B cell (primary cell): ENCODE data around the gene POLR3GL. TPM values are rescaled to one million over a fixed set of nuclear protein-coding genes. Genes with fewer than 3 reads are reported as not detected.

ENCODE experiments used
- ATAC-seq: fragments of 200-7000 bp; cut with Tn5 transposase; one replicate; pipeline ENCODE4 v1.10.0; 2021; ENCODE audit warnings: low read depth, mild to moderate bottlenecking, moderate number of reproducible peaks, moderate library complexity
- CTCF ChIA-PET: fragments of 350-600 bp; sonication (Branson Sonifier 250); formaldehyde crosslinking; loops from one replicate; lab custom pipeline; 2021; ENCODE audit warnings: antibody characterized with exemption, inconsistent platforms; lab: Charles Lee
- POLR2A ChIA-PET: fragments of 350-600 bp; sonication (Branson Sonifier 250); formaldehyde crosslinking; loops from one replicate; lab custom pipeline; 2021; ENCODE audit warnings: antibody characterized with exemption; lab: Charles Lee
- DNase-seq: peaks from one replicate; pipeline ENCODE4 v3.0.0; 2013
- H2AFZ ChIP-seq: 2 replicates; pipeline ENCODE4 v1.6.1; 2012; ENCODE audit warnings: mild to moderate bottlenecking, low read depth, low read length; ENCODE audit not compliant: insufficient read depth, poor library complexity, severe bottlenecking
- H3K27ac ChIP-seq, 2 donors: 1 replicate in 1 of 2; 2 replicates in 1 of 2; pipeline ENCODE4 v1.5.1; 2012 to 2013; ENCODE audit warnings: low read length in 2 of 2, mild to moderate bottlenecking in 2 of 2, moderate library complexity in 1 of 2
- H3K27me3 ChIP-seq, 4 experiments: fragments of 200-600 bp in 1 of 4; sonication (generic) in 1 of 4; replicated peaks in 1 of 4; 1 replicate in 2 of 4; 2 replicates in 2 of 4; pipeline versions ENCODE4 v1.6.1 to v1.7.0; 2013 to 2016; ENCODE audit warnings: low read length in 3 of 4, mild to moderate bottlenecking in 2 of 4, mixed read lengths in 1 of 4, moderate library complexity in 1 of 4; ENCODE audit not compliant: insufficient read depth in 4 of 4, control insufficient read depth in 3 of 4; ENCODE audit errors: control extremely low read depth in 1 of 4
- H3K36me3 ChIP-seq, 2 experiments: replicated peaks in 1 of 2; 1 replicate in 1 of 2; 2 replicates in 1 of 2; pipeline versions ENCODE4 v1.6.1 to v1.7.1; 2013; ENCODE audit warnings: low read length in 1 of 2; ENCODE audit not compliant: insufficient read depth in 2 of 2, control insufficient read depth in 1 of 2; ENCODE audit errors: control extremely low read depth in 1 of 2, extremely low read depth in 1 of 2
- H3K4me1 ChIP-seq, 2 donors: fragments of 200-600 bp in 1 of 2; sonication (generic) in 1 of 2; 1 replicate in 1 of 2; 2 replicates in 1 of 2; pipeline versions ENCODE4 v1.5.1 to v1.6.1; 2013 to 2017; ENCODE audit warnings: low read length in 2 of 2; ENCODE audit not compliant: control insufficient read depth in 2 of 2, insufficient read depth in 2 of 2
- H3K4me2 ChIP-seq: replicated peaks from 2 replicates; pipeline ENCODE3; 2012; ENCODE audit warnings: mild to moderate bottlenecking, low read depth, low read length; ENCODE audit not compliant: poor library complexity, severe bottlenecking
- H3K4me3 ChIP-seq, 5 experiments: fragments of 200-600 bp in 1 of 5; sonication (generic) in 1 of 5; 1 replicate in 3 of 5; 2 replicates in 2 of 5; pipeline versions ENCODE4 v1.5.1 to v1.7.0; 2011 to 2016; ENCODE audit warnings: low read length in 4 of 5, mild to moderate bottlenecking in 4 of 5, low read depth in 2 of 5, control low read depth in 1 of 5, moderate library complexity in 1 of 5; ENCODE audit not compliant: insufficient read depth in 1 of 5; ENCODE audit errors: control extremely low read depth in 1 of 5, extremely low read depth in 1 of 5
- H3K79me2 ChIP-seq: fragments of 200-600 bp; sonication (generic); one replicate; pipeline ENCODE4 v1.6.0; 2016; ENCODE audit warnings: low read length; ENCODE audit not compliant: control insufficient read depth, insufficient read depth
- H3K9ac ChIP-seq: fragments of 200-600 bp; sonication (generic); 2 replicates; pipeline ENCODE4 v1.6.1; 2017; ENCODE audit warnings: mild to moderate bottlenecking, low read length, moderate library complexity
- H3K9me3 ChIP-seq, 3 donors: one replicate each; pipeline versions ENCODE4 v1.6.1 to v1.7.1; 2013; ENCODE audit warnings: low read length in 2 of 3; ENCODE audit not compliant: control insufficient read depth in 2 of 3, insufficient read depth in 1 of 3; ENCODE audit errors: control extremely low read depth in 1 of 3
- H4K20me1 ChIP-seq: 2 replicates; pipeline ENCODE4 v1.6.0; 2012; ENCODE audit warnings: mild to moderate bottlenecking, low read length; ENCODE audit not compliant: insufficient read depth, control insufficient read depth, poor library complexity, severe bottlenecking
- H3K27ac Mint-ChIP-seq: one replicate; pipeline ENCODE4 v1.8.0; 2021; ENCODE audit warnings: mixed read lengths
- H3K27me3 Mint-ChIP-seq: one replicate; pipeline ENCODE4 v1.8.0; 2021; ENCODE audit warnings: mixed read lengths
- H3K4me1 Mint-ChIP-seq: one replicate; pipeline ENCODE4 v1.8.0; 2021; ENCODE audit warnings: mixed read lengths
- H3K4me3 Mint-ChIP-seq: one replicate; pipeline ENCODE4 v1.8.0; 2021; ENCODE audit warnings: mixed read lengths
- H3K9me3 Mint-ChIP-seq: one replicate; pipeline ENCODE4 v1.8.0; 2022; ENCODE audit warnings: mixed read lengths; ENCODE audit not compliant: insufficient read depth
- CTCF ChIP-seq: fragments of 200-600 bp; IDR thresholded peaks from one replicate; pipeline ENCODE4 v1.8.0; 2022; ENCODE audit warnings: antibody characterized with exemption, mild to moderate bottlenecking
- EZH2 ChIP-seq: IDR thresholded peaks from 2 replicates; pipeline ENCODE4 v1.6.1; 2012; ENCODE audit warnings: borderline replicate concordance, low read depth, mild to moderate bottlenecking, moderate library complexity, low read length; ENCODE audit not compliant: insufficient read depth, poor library complexity, severe bottlenecking
- WGBS: methylation state at CpG from one replicate; pipeline ENCODE4 v1.1.5; 2013; ENCODE audit warnings: missing lambda C conversion rate; ENCODE audit not compliant: insufficient coverage; 5-methylcytosine and 5-hydroxymethylcytosine counted together
- intact Hi-C: fragments of 100-400 bp; cut with micrococcal nuclease; formaldehyde crosslinking; loops from one replicate; pipeline ENCODE4 v1.10.0; 2022
- polyA plus RNA-seq: library from polyadenylated mRNA; depleted of rRNA; stranded (reverse); fragments of >200 nt; gene quantifications from 2 replicates; pipeline ENCODE4 v1.2.3, GENCODE V29; 2012
- total RNA-seq, 2 donors: library from RNA; stranded (reverse); fragments of 120-200 nt in 1 of 2; gene quantifications; 1 replicate in 1 of 2; 2 replicates in 1 of 2; pipeline versions ENCODE4 v1.2.3 to v1.2.4, GENCODE V29; 2013 to 2022

Gene POLR3GL
- total and polyA plus RNA-seq, 2 donors (not counting 1 experiment from before 2014, with no cell fraction given): 17.6 to 33.3 TPM

GRCh38 chr1:145990249-145990855 is 25.9 kb downstream of the POLR3GL start:
- H4K20me1 ChIP-seq: peaks cover 30% of the 10 kb centered on the region
- H3K27ac ChIP-seq: peak overlapping the region in 1 of 2 donors; percentile 49
- H3K27me3 ChIP-seq: no peaks in the 10 kb centered on the region
- WGBS: 100% methylated on average over 2 of the region's 7 CpGs
- Mint-ChIP-seq H3K4me3 (no peak overlapping the region), H3K27ac (peak overlapping the region; percentile 58), H3K9me3 (no peaks in the 10 kb centered on the region), H3K27me3 (no peaks in the 10 kb centered on the region), H3K4me1 (peaks cover 76% of the 10 kb centered on the region)
- H3K4me3 ChIP-seq: no peak overlapping the region
- H3K4me2 ChIP-seq: no peak overlapping the region
- ChIA-PET CTCF (interaction anchor here (0.6 to 14.8 kb wide), 3 partner anchors 9 to 98 kb away, joined by 3 to 207 read pairs (median 135); no protein-coding TSS in a partner anchor), POLR2A (interaction anchor here (0.7 to 12.1 kb wide), 3 partner anchors 12 to 33 kb away, joined by 5 to 131 read pairs (median 14); partner anchors contain the start of gene LIX1L)
- H3K36me3 ChIP-seq: peaks cover 12 to 32% of the 10 kb centered on the region in 2 experiments
- DNase-seq (no peak), ATAC-seq (no peak)
- H2AFZ ChIP-seq: no peak overlapping the region
- TF ChIP-seq EZH2 (no peak), CTCF (no peak)
- H3K4me1 ChIP-seq: peaks cover 50 to 56% of the 10 kb centered on the region in 2 donors
- H3K9ac ChIP-seq: no peak overlapping the region
- intact Hi-C loops: no loop called here
- peaks cover 36% of the 10 kb centered on the region for H3K79me2 ChIP-seq
- H3K9me3 ChIP-seq: no peaks in the 10 kb centered on the region

- Mint-ChIP-seq H3K4me3 (peak overlapping the region; percentile 56), H3K4me1 (peaks cover 69% of the 10 kb centered on the region), H3K27me3 (no peaks in the 10 kb centered on the region), H3K27ac (peak overlapping the region; percentile 81), H3K9me3 (no peaks in the 10 kb centered on the region)
- Histone ChIP-seq H3K9me3 (no peaks in the 10 kb centered on the region), H3K4me2 (peak overlapping the region; percentile 80), H3K36me3 (peaks cover 12 to 40% of the 10 kb centered on the region in 2 experiments), H3K4me3 (peak overlapping the region in 4 of 5 experiments; percentile 18 to 100 (median 93)), H3K27me3 (no peaks in the 10 kb centered on the region), H3K27ac (peak overlapping the region in 1 of 2 donors; percentile 82), H3K4me1 (peaks cover 38 to 42% of the 10 kb centered on the region in 2 donors), H3K9ac (peak overlapping the region; percentile 81), H4K20me1 (peaks cover 39% of the 10 kb centered on the region), H3K79me2 (peaks cover 45% of the 10 kb centered on the region), H2AFZ (no peak overlapping the region)
- CTCF ChIA-PET: interaction anchor here (1.6 to 14.8 kb wide), 3 partner anchors 11 to 146 kb away, joined by 4 to 207 read pairs (median 135); partner anchors contain the start of gene NUDT17
- TF ChIP-seq EZH2 (no peak), CTCF (no peak)
- intact Hi-C loops: no loop called here
- POLR2A ChIA-PET: interaction anchor here (0.5 to 12.1 kb wide), 5 partner anchors 10 to 273 kb away, joined by 3 to 131 read pairs (median 4); no protein-coding TSS in a partner anchor
- ATAC-seq (no peak), DNase-seq (no peak)
- 100% methylated on average over 1 of the region's 10 CpGs for WGBS
Observed at GRCh38 chr1:145991735-145992412, 27.4 kb downstream of the POLR3GL start.
